Measurements from ENCODE around the gene GOLGA6D.
"Not testable (repeated sequence)": the region's sequence is repeated elsewhere in the genome, so short reads cannot be mapped to it uniquely, and the experiment has no call there.

GOLGA6D gene

DNA sequence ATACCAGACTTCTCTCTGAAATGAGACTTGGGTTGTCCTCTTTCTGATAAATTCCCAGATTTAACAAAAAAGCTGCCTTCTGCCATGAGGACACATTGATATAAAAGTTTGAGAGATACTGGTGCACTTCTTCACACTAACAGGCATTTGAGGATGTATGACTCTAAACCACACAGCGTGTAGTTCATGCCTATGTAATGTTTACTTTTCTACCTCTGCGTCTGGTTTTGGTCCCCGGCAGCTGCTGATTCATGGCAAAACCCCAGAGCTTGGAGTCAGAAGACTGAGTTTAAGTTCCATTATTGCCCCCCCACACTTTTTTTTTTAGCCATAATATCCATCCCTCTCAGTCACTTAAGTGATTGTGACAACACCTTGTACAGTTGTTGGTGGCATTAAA is 1.5 kb downstream of the GOLGA6D start:
- DNase-seq (ENCODE audit: low read depth in 3 of 3) = not testable (repeated sequence)

DNA sequence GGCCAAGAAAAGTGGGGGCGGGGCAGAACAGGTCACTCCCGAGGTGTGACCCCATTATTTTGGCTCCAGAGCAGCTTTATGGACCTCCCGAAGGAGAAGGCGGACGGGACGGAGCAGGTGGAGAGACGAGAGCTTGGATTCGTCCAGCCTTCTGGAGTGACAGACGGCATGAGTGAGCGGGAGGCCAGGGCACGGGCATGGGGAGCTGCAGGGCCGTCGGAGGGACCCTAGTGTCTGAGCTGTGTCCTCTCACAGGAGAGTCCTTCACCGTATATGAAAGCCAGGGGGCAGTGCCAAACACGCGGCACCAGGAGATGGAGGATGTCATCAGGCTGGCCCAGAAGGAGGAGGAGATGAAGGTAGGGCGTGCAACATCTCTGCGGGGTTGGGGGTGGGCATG is 11.0 kb downstream of the GOLGA6D start:
- DNase-seq (ENCODE audit: low read depth in 3 of 3) = not testable (repeated sequence)

DNA sequence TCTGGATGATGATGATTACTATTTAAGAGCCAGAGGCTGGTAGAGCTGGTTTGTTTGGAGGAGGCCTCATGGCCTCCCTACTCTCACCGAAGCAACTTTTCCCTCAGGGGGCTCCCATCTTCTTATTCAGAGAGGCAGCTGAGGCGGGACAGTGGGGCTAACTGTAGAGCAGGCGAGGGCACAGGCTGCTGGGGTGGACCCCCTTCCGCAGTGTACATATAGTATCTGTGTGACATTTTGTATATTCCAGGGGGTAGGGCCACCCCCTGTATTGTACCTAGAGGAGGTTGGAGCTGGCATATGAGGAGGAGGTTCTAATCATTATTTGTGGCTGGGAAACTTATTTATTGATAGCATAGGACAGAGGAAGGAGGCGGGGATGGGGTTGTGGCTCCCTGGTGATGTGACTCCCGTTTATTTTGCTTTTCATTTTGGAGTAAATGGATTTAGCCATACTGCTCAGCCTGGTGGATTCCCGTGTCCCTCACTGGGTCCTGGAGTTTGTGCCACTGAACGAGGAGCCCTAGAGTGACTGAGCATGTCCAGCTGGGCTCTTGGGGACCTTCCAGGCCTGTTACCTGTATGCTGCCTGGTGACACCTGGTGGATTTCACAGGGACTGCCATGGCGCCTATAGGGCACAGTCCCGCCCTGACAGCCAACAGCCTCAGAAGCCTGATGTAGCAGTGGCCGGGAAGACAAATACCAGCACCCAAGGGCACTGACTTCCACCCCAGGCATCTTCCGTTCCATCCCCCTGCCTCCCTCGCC is 16.1 kb downstream of the GOLGA6D start:
- not testable (repeated sequence) for DNase-seq (ENCODE audit: low read depth in 3 of 3)

DNA sequence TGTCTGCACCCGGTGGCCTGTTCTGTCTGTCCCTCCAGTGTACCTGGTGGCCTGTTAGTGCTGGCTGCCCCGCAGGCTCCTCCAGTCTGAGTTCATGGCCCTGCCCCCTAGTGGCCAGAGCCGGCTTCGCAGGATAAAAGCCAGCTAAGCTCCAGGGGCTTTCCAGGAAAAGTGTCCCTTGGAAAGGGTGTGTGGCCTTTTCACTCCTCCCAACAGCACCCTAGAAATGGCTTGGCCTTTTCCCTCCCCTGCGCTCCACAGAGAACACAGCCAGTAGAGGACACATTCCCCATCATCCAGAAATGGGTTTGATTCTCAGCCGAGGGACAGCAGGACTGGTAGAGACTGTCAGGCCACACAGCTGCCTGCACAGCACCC is 16.7 kb downstream of the GOLGA6D start:
- DNase-seq (ENCODE audit: low read depth in 3 of 3) = peak; percentile 29 to 32 (median 30)

DNA sequence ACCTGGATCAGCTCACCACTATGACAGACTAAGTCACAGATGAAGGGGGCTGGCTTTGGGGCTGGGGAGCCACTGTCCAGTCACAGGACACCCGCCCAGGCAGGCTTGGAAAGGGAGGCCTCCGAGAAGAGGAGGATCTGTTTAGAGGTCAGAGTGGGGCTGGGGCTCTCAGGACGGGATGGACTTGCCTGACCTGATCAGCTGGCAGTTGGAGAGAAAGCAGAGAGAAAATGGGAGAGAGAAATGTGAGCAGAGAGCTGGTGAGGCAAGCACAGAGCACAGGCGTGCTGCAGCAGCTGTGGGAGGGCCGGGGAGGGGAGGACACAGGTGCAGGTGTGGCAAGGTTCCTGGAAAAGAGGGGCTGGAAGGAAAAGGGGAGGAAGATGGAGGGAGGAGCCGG is 17.4 kb downstream of the GOLGA6D start:
- DNase-seq (ENCODE audit: low read depth in 3 of 3) = not testable (repeated sequence)

DNA sequence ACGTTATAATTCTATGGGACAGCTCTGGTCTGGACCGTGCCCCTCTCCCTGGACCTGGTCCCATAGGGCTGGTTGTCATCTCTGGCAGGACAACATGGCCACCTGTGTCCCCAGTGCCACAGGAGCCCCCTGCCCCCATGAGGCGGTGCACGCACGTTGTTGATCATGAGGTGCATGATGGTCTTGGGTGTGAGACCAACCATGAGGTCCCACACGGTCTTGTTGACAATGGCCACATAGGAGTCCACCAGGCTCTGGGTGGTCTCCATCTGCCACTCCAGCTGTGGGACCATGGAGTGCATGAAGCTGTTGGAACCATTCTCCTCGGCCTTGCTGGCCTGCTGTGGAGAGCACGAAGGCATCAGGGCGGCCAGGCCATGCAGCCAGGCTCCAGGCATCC is 19.7 kb downstream of the GOLGA6D start:
- DNase-seq (ENCODE audit: low read depth in 3 of 3) = no peak

GRCh38 chr15:75302753-75303152 is 20.1 kb downstream of the GOLGA6D start:
- DNase-seq (ENCODE audit: low read depth in 3 of 3) = not testable (repeated sequence)

DNA sequence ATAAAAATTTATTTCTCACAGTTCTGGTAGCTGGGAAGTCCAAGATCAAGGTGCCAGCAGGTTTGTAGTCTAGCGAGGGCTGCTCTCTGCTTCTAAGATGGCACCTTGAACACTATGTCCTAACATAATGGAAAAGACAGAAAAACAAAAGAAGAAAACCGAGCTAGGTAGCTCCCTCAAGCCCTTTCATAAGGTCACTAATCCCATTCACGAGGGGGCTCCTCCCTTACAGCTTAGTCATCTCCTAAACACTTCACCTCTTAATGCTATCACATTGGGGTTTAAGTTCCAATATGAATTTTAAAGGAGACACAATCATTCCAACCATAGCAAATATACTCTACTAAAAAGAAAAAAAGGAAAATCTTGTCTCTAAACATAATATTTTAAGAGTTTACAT is 23.6 kb downstream of the GOLGA6D start:
- no peak for DNase-seq (ENCODE audit: low read depth in 3 of 3)

DNA sequence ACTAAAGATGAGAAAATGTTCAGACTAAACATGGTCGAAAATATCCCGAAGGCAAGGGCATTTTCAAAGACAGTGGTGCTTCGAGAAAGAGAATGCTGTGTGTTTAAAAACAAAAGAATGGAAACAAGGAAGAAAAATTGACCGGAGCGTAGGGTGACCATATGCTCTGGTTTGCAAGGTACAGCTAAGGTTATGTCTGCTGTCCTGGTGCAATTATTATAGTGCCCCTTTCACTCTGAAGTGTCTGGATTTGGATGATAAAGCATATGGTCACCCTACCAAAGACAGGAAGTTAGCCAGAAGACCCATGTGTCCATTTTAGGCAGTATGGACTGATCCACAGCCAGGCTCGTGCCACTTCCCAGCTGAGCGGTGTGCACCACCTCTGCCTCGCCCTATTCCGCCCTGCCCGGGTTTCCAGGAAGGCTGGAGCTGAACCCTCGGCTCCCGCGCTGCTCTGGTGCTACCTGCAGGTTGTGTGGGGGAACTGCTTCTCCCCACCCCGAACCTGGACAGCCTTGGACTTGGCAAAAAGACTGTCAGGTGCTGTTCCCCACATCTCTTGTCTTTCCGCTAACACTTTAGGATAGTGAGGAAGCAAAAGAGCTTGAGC is 25.2 kb downstream of the GOLGA6D start:
- peak in 1 of 3 donors; percentile 9 for DNase-seq (ENCODE audit: low read depth in 3 of 3)

GRCh38 chr15:75309711-75310110 is 27.1 kb downstream of the GOLGA6D start:
- no peak for DNase-seq (ENCODE audit: low read depth in 3 of 3)

DNA sequence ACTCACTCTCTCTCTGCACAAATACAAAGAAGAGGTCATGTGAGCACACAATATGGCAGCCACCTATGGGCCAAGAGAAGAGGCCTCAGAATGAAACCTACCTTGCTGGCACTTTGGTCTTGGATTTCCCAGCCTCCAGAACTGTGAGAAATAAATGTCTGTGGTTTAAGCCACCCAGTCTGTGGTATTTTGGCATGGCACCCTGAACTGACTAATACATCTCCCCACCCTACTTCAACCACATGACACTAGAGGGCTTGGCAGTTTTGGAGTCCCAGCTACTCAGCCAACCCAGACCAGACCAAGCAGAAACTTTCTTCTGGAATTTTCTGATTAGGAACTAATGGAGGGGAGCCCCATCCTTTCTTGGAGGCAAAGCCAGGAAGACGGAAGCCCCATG is 29.9 kb downstream of the GOLGA6D start:
- not testable (repeated sequence) for DNase-seq (ENCODE audit: low read depth in 3 of 3)

DNA sequence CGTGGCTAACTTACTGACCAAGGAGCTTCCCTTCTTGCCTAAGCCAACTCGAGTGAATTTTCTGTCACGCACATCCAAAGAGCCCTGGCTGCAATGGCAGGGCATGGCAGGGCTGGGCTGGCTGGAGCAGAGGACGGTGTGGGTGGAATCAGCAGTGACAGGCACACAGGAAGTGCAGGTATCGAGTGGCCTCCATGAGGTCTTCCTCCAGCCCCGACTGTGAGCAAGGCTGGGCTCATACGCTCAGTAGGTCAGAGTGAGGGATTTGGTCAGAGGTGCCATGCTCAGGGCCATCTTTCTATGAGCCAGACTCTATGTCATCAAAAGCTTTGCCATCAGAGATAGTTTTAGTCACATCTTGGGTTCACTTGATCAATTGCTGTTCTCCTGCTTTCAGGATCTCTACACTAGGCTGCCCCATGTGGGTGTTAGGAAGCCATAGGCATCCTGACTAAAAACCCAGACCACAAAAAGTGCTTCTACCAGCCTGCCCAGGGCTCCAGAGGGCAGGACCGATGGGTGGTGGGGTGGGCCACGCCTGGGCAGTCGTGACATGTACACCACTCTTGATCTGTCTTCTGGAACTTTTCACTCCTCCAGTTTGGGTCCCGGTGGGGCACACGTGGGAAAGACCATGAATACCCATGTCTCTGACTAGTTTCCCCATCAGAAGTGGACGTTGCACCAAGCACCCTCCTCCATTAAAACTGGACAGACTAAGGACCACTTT is 30.6 kb downstream of the GOLGA6D start:
- DNase-seq (ENCODE audit: low read depth in 3 of 3) = no peak

DNA sequence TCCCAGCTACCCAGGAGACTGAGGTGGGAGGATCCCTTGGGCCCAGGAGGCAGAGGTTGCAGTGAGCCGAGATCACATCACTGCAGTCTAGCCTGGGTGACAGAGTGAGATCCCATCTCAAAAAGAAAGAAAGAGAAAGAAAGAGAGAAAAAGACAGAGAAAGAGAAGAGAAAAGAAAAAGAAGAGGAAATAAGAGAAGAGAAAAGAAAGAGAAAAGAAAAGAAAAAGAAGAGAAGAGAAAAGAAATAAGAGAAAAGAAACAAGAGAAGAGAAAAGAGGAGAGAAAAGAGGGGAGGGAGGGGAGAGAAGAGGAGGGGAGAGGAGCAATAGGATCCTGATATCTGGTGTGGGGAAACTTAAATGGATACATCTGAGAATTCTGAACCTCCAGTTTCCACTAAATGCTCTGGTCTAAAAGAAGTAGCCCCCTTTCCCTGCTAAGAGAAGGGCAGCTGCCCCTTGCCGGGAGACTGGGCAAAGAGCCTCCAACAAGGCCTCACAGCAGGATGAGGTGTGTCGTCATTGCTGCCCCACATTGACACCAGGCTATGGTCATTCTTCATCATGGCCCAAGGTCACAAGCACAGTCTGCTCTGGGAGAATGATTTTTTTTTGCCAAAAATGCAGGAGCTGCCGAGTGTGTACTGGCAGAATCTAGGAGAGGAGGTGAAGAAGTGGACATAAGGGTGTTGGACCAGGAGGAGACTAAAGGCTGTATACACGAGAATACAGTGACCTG is 32.1 kb downstream of the GOLGA6D start:
- DNase-seq (ENCODE audit: low read depth in 3 of 3) = no peak

GRCh38 chr15:75319231-75319897 is 36.7 kb downstream of the GOLGA6D start:
- not testable (repeated sequence) for DNase-seq (ENCODE audit: low read depth in 3 of 3)

DNA sequence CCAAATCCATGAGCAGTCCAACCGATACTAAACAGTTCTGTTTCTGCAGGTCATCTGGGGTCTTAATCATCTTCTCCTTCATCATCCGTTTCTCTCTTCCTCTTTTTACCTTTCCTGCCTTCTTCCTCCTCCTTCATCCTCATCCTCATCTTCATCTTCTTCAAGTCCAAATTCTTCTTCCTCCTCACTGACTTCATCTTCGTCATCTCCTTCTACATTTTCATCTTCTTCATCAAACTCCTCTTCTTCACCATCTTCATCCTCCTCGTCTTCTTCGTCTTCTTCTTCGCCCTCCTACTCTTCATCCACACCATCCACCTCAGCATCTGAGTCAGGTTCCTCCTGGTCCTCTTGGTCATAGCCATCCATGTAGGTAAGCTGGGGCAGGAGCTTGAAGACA is 39.1 kb downstream of the GOLGA6D start:
- DNase-seq (ENCODE audit: low read depth in 3 of 3) = no peak

GRCh38 chr15:75325922-75326321 is 43.3 kb downstream of the GOLGA6D start:
- no peak for DNase-seq (ENCODE audit: low read depth in 3 of 3)

DNA sequence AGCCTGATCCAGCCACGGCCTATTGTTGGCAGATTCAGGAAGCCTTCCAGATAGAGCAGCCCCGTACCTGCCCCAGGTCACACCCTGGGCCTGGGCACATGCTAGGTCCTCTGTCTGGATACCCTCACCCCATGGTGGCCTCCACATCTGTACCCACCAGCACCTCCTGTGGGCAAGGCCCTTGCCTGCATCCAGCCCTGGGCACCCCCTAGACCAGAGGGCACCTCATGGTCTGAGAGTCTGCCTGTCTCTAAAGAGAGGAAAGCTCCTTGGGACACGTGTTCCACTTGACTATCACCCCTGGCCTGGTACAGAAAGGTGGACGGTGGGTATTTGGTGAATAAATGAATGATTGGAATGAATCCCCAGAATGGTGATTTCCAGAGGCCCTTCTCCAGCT is 44.4 kb downstream of the GOLGA6D start:
- DNase-seq (ENCODE audit: low read depth in 3 of 3) = no peak

DNA sequence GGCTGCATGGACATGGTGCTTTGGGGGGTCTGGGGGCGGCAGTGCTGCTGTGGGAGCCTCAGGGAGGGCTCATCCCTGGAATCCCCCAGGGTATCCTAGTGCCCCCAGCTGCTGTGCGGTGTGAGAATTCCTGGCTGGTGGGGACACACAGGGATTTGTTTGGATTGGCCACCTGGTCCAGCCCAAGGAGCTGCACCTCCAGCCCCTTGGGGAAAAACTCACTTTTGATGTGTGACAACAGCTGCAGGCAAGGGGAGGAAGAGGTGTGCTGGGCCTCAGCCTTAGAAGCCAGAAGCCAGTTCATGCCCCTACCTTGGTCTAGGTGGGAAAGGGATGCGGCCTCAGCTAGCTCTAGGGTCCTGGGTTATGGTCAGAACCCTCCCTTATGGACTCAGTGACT is 44.9 kb downstream of the GOLGA6D start:
- DNase-seq (ENCODE audit: low read depth in 3 of 3) = no peak

DNA sequence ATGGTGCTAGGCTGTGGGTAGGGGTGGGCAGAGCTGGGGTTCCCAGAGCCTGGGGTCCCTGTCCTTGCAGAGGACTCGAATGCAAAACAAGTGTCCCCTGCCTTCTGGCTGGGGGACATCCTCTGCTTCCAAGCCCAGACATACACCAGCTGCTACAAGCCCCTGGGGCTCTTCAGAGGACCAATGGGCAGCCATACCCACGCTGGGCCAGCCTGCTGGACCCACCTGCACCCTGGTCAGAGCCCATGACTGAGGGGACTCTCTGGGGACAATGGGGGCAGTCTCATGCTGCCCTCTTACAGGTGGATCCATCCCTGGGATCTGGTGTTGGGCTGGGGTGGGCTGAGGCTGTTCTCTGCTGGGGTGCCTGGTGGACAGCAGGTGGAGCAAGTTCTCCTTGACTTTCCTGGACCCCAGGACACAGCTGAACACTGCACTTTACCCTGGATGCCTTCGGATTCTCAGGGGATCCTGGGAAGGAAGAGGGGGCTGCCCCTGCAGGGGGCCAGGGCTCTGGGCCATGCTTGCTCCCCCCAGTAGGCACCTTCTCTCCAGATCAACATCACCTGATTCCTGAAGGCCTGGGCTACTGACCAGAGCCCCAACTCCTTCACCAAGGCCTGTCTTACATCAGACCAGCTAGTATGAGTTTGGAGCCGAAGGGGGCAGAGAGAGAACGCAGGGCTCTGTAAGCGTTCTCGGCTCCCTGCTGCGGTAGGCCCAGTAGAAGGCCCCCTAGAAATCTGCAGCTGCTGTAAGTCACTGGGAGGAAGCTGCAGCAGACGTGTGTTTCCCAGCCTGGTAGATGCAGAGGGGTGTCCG is 46.1 kb downstream of the GOLGA6D start:
- DNase-seq (ENCODE audit: low read depth in 3 of 3) = no peak

DNA sequence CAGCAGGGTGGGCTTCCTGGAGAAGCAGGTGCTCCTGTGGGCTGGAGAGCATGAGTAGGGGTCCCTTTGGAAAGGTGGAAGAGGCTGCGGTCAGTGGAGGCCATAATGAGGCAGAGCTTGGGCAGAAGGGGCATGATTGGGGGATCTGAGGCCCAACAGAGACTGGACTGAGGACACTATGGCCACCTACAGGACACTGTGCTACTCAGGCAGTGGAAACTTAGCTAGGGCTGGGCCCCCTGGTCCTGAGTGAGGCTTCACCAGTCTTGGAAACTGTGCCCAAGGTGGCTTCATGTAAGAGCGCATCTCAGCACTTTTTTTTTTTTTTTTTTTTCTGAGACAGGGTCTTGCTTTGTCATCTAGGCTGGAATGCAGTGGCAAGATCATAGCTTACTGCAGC is 46.9 kb downstream of the GOLGA6D start:
- no peak for DNase-seq (ENCODE audit: low read depth in 3 of 3)

DNA sequence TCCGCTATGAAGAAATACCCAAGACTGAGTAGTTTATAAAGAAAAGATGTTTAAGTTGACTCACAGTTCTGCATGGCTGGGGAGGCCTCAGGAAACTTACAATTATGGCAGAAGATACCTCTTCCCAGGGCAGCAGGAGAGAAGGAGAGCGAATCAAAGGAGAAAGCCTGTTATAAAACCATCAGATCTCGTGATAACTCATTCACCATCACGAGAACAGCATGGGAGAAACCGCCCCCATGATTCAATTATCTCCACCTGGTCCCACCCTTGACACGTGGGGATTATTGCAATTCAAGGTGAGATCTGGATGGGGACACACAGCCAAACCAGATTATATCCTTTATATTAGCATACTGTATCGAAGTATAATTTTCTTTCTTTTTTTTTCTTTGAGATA is 49.5 kb downstream of the GOLGA6D start:
- not testable (repeated sequence) for DNase-seq (ENCODE audit: low read depth in 3 of 3)
